Hematopoietic multipotent progenitor cell treated with erythropoietin and hydrocortisone succinate and interleukin-3 and kit ligand, for 17 days (in vitro differentiated cells): ENCODE data around the gene DSP.

Experiments
- DNase-seq: peaks from one replicate; pipeline ENCODE4 v3.0.0-alpha.2; 2015; ENCODE audit warnings: low spot score

DSP gene

DNA sequence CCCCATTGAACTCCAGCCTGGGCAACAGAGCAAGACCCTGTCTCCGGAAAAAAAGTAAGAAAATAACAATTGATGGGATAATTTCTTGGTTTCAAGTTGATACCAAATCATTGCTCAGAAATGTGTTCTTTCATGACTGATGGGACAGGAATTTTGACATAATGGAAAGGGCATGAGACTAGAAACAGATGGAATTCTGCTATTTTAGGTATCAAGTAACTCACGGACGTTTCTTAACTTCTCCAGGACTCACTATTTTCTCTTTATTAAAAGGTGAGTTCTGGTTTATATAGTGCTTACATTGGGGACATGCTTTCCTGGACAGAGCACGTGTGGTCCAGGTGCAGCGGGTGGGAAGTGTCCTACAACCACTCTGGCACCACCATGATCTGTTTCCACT is 6.0 kb upstream of the DSP start:
- DNase-seq: no peak

DNA sequence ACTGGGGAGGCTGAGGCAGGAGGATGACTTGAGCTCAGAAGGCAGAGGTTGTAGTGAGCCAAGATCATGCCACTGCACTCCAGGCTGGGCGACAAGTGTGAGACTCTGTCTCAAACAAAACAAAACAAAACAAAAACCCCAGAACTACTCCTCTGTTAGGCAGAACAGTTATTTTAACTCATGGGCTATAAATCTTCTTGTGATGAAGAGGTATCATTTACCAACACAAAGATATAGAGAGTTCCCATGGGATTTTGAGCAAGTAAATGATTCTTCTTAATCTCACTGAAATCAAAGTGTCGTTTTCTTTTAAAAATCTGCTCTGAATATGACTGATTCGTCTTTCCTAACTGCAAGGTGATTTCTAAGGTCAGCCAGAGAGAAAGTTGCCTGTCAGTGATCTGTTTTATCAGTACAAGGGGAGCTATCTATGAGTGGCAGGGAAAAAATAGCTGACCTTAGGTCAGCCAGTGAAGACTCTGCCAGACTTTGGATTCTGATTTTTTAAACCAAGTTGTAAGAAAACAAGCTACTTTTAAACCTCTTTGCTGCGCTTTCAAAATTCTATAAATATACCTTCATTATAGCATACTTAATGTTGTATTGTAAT is 3.8 kb upstream of the DSP start:
- DNase-seq: no peak

DNA sequence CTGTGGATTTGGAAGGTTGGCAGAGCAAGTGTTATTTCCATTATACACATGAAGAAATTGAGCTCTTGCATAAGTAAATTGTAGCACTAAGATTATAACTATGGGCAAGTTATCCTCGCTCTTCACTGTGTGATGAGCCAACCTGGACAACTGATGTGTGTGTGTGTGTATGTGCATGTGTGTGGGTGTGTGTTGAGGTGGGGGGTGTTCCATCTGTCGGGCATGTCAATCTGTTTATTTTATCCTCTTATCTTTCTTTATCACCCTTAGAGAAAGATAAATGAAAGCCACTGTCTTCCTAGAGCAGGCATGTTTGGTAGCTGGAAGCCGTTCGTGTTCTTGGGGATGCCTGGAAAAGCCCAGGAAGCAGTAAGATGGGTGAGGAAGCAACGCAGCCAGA is 3.0 kb upstream of the DSP start:
- no peak for DNase-seq

DNA sequence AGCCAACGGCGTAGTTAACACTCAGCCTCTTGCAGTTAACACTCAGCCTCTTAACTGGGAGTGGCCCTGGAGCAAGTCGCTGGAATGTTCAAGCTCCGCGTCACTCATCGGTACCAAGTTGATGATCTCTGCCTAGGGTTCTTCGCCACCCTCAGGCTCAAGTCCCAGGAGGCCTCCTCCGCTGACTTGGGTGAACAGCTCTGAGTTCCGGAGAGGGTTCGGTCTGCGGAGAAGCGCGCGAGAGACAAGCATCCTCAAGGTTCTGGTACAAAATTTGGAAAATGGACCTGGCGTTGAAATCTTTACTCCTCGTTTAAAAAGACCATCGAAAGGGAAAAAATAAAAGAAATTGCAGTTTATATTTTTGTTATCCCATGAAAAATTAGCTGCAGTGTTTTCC is 876 bp upstream of the DSP start:
- no peak for DNase-seq

DNA sequence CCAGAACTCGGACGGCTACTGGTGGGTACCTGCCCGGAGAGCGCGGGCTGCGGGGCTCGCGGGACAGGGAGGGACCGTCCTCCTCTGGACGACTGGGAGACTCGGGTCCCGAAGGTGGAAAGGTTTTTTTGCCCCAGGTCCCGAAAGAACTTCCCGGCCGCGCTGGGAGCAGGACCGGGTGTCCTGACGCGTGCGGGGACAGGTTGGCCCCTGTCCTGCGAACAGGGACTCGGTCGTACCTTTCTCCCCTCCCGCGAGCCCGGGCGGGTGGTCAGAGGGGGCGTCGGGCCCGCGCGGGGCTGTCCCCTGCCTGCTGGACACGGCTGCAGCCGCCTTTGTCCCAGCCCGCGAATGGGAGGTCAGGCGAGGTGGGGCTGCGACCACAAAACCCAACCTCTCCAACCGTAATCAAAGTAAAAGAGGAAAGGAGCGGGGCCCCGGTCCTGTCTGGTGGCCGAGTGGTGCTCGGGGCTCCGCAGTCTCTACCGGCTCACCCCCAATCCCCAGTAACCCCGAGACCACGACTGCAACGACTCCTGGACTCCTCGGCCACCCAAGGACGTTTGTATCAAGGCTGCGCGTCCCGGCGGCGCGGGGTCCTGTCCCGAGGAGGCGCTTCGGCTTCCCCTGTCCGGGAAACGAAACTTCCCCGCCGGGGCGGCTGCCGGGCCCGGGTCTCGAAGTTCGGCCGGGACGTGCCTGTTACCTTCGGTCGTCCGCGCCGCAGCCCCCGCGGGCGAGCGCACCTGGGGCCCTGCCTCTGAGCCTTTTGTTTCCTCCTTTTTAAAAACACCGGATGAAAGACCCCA is 798 bp downstream of the DSP start:
- no peak for DNase-seq

DNA sequence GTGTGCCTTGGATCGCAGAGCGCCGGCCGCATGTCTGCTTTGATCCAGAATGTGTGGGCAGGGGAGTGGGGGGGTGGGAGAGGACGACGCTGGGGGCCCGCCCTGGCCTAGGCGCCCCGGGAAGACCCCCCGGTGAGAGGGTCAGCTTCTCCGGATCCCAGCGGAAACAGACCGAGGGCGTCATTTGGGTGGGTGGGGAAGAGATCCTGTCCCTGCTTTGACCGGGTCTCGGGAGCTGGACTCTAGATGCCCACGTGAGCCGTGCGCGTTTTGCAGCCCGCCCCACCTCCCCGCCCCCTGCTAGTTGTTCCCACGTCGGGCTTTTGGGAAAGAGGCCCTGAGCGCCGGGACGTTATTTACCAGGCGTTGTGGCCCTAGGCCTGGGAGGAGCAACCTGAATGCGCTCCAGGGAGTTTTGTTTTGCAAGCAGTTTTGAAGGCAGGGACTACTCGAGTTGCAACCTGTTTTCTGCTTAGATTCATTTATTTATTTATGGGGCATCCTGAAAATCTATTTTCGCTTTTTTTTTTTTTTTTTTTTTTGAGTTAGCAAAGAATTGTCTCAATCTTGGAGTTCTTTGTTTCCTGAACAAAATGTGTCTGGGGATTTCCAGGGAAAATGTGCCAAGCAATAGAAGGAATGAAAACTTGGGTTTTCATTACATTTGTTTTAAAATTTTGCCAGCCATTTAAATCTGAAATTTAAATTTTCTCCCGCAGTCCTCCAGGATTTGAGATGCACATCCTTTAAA is 1.6 kb downstream of the DSP start:
- DNase-seq: no peak

DNA sequence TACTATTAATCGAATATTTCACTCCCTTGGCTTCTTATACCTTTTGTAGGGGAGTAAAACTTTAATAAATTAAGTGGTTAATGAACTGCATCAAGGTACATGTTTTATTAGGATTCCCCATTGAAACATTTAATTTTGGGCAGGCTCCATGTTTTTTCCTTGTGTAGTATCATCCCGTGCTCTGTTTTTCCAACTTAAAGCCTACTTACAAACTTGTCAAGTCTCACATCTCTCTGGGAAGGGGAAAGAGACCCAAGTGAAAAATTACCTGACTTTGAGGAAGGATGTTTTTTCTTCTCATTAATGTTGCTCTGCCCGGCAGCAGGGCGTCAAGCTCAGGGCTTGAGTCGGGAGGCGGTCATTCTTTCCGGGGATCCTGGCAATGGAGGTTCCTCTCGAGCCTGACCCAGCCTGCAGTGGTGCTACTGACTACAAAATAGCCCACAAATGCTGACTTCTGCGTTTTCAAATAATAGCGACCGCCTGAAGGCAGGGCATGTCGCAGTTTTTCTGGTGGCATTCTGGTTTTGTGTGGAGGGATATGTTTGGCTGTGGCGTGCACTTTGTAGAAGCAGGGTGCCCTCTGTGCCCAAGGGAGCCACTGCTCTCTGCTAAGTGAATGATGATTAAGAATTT is 2.4 kb downstream of the DSP start:
- DNase-seq: no peak

DNA sequence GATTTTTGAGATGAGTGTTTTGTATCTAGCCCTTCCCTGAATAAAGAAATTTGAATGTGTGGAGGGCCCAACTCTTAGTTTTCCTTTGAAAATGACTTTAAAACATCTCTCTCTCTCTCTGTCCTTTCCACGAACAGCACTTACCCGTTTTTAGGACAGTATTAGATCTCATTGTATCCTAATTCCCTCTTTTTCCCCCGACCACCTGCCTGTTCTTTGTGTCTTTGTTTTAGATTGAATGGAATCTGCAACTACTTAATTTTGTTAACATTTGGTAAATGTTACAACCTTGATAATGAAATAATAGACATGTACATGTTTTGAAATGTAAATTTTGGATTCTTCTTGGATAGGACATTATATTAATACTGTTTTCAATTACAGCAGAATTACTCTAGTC is 3.1 kb downstream of the DSP start:
- DNase-seq: no peak

DNA sequence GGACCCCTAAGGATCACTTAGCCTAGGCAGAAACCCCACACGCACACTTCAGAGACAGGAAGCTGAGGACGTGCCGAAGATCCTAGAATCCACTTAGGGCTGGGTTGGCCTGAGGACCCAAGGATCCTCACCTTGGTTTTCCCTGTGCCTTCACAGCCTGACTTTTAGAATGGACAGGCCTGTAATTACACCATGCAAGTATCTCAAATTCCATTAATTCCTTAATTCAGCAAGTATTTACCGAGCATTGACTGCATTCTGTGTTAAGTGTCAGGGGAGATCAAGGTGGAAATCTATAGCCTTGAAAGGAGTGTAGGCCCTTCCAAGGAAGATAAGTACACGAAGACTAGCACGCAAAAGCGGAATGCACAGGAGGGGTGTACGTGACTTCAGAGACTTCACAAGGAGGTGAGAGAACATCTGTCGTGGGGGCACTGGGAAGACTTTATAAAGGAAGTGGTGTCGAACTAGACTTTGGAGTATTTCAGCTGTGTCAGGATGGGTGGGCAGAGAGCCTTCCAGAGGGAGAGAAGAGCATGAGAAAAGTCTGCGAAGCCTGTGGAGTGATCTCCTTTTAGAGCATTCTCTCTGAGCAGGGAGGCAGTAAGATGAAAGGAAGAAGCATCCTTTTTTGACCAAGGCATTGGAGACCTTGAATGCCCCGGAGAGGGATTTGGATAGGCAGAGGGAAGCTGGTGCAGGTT is 4.0 kb downstream of the DSP start:
- DNase-seq: no peak

DNA sequence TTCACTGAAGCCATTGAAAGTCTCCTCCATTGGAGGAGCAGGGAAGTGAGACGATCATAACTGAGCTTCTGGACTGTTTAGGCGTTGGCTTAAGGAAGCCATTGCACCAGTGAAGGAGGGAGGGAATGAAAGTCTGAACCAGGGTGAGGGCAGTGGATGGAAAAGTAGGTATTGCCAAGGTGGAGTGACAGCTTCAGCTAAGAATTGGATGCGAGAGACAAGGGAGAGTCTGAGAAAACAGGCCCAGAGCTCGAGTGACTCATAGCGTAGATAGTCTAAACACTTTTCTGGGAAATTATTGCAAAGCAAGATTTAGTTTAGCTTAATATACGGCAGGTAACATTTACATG is 4.5 kb downstream of the DSP start:
- DNase-seq: no peak

DNA sequence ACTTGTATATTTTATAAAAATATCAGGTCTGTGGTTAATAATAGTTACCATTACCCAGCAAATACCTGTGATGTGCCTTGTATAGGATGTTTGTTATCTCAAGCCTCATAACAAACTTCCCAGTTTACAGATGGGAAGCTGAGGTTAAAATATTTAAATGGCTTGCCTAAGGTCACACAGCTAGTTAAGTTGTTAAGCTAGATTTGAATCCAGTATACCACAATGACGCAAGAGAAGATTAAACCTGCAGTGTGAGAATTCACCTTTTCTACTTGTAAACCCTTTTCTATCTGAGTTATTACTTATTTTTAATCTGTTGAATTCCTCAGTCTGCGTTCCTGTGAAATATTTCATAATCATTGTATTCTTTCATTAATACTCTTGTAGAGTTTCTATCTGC is 4.9 kb downstream of the DSP start:
- no peak for DNase-seq

DNA sequence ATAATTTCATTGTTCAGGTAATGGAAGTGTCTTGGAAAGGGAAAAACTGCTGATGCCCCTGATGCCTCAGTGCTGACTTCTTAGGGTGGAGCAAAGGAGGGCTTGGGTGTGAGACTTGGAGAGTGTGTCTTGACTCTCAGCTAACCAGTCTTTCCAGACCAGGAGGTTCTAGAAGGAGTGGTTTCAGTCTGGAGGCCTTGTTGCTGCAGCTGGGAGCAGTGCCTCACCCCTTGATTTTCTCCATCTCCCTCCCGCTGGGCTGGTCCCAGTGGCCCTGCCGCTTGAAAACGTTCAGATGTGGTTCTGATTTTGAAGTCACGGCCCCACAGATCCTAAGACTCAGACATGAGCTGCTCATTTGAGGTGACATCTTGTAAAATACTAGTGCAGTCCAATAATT is 5.4 kb downstream of the DSP start:
- DNase-seq: no peak

DNA sequence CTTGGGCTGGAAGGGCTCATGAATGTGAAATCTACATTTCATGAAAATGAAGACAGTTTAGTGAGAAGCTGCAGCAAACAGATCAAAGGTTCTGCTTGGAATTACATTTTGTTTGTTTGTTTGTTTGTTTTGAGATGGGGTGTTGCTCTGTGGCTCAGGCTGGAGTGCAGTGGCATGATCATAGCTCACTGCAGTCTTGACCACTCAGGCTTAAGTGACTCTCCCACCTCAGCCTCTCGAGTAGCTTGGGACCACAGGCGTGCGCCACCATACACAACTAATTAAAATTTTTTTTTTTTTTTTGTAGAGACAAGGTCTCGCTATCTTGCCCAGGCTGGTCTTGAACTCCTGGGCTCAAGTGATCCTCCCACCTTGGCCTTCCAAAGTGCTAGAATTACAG is 5.8 kb downstream of the DSP start:
- DNase-seq: no peak

DNA sequence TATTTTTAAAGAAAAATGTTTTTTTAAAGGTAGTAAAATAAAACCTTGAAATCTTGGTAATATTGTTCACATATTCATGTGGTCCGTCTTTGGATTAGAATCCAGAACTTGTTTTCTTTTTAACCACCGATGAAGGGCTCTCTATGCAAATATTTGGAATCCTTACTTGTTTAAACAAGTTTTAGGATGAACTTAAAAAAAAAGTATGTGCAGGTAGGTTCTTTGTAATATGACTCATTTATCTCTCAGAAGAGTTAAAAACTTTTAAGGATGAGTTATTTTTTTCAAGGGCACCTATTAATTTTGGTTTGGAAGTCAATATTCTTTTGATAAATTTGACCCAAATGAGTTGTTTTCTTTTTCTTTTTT is 8.9 kb downstream of the DSP start:
- no peak for DNase-seq

DNA sequence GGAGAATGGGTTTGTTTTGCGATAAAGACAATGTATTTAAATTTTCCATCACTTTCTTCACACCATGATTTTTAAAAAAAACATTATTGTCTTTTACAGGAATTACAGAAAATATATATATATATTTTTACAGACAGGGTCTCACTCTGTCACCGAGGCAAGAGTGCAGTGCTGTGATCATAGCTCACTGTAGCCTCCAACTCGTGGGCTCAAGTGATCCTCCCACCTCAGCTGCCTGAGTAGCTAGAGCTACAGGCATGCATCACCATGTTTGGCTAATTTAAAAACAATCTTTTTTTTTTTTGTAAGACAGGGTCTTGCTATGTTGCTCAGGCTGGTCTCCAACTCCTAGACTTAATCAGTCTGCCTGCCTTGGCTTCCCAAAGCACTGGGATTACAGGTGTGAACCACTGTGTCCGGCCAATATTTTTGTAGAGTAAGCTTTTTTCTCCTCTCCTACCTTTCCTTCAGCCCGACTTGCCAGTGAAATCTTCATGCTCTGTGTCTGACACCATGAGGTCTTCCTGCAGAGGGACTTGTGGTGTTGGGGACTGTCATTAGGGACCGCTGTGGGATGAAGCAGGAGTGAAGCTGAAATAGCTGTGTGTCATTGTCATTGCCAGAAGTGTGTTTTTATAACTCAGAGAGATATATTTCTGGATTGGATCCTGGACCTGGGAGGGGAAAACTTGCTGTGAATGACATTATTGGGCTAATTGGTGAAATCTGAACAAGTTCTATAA is 13.2 kb downstream of the DSP start:
- no peak for DNase-seq

DNA sequence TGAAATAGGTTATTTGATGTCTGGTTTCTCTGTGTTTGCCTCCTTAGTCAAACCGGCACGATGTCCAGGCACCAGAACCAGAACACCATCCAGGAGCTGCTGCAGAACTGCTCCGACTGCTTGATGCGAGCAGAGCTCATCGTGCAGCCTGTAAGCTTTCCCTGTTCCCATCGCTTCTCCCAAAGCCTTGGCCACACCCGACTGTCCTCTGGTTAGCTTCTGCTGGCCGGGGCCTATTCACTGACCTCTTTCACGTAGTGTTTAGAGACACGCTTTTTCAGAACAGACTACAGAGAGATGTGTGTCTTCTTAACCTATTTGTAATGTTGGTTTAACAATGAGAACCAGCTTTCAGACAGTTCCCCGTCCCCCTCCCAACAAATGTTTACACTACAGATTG is 14.2 kb downstream of the DSP start:
- DNase-seq: no peak

DNA sequence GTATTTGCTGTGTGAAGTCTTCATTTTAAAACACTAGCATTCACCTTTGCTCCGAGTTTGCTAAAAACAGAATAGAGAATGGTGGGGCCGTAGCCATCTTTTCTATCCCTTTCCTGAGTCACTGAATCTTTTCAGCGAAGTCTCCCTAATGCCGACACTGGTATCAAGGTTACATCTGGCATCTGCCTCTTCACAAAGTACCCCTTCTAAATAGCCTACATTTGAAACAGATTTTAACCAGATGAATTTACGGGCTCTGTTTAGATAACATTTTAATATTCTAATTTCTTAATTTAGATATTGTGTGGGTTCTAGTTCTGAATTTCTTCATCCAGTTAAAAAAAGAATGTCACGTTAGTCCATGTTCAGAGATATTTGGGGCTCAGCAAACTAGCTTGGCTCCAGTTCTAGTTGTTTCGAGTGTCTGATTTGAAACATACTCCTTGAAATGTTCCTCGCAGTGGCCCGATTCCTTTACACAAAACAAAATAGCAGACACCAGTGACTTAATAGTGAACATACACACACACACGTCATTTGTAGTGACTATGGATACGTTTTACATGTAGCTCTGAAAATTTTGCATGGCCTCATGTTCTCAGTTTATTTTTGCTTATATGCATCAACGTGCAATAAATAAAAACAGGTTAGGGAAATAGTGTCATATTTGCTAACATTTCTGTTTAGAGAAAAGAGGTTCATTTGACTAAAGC is 15.1 kb downstream of the DSP start:
- DNase-seq: no peak

DNA sequence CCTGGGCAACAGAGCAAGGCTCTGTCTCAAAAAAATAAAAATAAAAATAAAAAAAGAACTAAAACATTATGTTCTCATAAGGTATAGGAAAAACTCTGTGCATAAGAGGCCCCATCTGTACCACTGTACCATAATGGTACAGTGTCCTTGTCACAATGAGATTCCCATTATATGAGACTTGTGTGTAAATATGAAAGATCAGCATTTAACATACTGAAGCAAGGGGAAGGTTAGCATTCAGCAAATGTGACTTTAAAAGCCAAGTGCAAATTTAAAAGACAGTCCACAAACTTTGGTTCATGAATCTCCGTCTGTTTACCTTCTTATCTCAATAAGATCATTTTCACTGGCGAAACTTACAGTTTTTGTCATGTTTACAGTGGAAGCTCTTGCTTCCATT is 16.2 kb downstream of the DSP start:
- no peak for DNase-seq

DNA sequence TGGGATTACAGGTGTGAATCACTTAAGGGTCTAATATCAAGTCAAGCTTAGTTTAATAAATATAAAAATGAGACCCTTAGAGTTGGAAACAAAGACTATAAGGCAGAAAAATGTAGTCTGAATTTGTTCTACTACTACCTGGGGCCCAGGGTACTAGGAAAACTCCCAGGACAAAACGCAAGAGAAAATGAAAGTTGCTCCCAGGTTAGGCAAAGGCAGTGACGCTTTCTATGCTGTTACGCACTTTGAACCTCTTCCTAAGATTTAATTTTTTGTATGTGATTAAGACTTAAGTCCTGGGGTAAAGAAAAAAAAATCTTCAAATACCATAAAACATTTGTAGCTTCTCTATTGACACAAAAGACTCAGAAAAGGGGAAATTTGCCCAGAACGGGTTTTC is 17.3 kb downstream of the DSP start:
- DNase-seq: no peak

DNA sequence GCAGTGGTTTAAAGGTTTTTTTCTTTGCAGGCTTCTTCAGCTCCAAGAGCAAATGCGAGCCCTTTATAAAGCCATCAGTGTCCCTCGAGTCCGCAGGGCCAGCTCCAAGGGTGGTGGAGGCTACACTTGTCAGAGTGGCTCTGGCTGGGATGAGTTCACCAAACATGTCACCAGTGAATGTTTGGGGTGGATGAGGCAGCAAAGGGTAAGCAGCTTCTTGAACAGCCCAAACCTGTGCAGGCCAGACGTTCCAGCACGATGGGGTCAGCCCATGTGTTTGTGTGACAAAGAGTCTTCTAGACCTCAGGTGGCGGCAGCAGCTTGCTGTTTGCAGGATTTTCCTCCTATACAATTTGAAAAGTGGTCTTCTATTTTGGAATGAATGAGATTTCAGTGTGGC is 17.7 kb downstream of the DSP start:
- no peak for DNase-seq
